AG09309 (cell line): ENCODE measurements around the gene PLXNA2.

ENCODE experiments used
- DNase-seq: peaks from one replicate; pipeline ENCODE4 v3.0.0-alpha.2; 2010; ENCODE audit warnings: low read depth
- H3K4me3 ChIP-seq: 2 replicates; pipeline ENCODE4 v1.5.1; 2011; ENCODE audit warnings: mild to moderate bottlenecking, low read depth, low read length, moderate library complexity; ENCODE audit not compliant: control insufficient read depth
- CTCF ChIP-seq: IDR thresholded peaks from 2 replicates; pipeline ENCODE4 v1.5.1; 2011; ENCODE audit warnings: mild to moderate bottlenecking, low read depth, low read length, inconsistent platforms; ENCODE audit not compliant: insufficient read depth, control insufficient read depth; ENCODE audit errors: missing control alignments

PLXNA2 gene

GRCh38 chr1:208151728-208152598 is 92.2 kb downstream of the PLXNA2 start:
- no peak overlapping the region for H3K4me3 ChIP-seq
- no peak for TF ChIP-seq CTCF
- DNase-seq, result no peak

DNA sequence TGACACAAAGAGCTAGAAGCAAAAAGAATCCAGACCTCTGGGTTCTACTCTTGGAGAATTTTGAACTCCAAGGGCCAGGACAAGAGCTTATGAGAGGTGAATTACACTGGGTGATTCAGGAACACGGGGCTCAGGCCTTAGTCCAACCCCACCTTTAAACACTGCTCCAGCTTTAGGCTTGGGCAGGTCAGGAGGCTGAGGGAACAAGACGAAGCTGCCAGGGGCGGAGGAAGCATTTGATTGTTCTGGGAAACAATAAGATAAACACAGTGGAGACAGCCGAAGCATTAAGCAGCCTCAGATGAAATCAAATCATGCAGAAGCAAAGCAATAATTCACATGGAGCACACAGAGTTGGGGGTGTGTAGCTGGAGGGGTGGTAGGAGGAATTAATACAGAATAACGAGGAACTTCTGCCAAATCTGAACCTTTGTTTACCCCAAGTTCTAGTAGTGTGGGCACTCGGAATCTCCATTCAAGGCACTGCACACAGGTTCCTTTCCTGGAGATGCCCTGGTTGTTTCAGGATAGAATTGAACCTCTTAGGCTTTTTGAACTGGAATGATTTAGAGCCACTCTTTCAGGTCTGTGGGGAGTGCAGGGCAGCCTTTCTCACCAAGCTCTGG is 93.2 kb downstream of the PLXNA2 start:
- no peak overlapping the region for H3K4me3 ChIP-seq
- no peak for TF ChIP-seq CTCF
- no peak for DNase-seq

GRCh38 chr1:208149776-208150514 is 94.2 kb downstream of the PLXNA2 start:
- no peak for TF ChIP-seq CTCF
- H3K4me3 ChIP-seq, result no peak overlapping the region
- no peak for DNase-seq

DNA sequence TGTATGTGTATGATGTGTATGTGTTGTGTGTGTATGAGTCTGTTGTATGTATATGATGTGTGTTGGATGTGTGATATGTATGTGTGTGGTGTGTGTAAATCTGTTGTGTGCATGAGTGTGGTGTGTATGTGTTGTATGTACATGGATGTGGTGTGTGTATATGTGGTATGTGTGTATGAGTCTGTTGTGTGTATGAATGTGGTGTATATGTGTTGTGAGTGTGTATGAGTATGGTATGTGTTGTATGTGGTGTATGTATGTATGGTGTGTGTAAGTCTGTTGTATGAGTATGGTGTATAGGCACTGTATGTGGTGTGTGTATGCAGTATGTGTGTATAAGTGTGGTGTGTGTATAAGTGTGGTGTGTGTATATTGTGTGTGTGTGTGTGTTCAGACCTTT is 95.0 kb downstream of the PLXNA2 start:
- no peak for TF ChIP-seq CTCF
- no peak for DNase-seq
- H3K4me3 ChIP-seq, result no peak overlapping the region

DNA sequence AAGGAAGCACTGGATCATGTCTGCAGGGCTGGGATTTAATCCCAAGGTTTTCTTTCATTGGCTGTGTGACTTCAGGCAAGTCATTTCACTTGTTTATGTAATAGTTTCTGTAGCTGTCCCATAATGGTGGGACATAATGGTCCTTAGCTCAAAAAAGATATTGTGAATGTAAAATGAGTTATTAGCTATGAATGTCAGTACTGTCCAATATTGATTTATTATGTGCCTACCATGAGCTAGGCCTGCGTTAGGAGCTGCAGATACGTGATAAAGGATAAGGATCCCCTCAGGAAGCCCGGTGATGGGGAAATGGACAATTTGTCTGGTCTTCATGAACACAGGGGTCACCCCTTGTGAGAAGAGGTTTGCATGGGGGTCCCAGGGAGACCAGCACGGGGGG is 95.8 kb downstream of the PLXNA2 start:
- DNase-seq, result no peak
- TF ChIP-seq CTCF, result no peak
- no peak overlapping the region for H3K4me3 ChIP-seq

DNA sequence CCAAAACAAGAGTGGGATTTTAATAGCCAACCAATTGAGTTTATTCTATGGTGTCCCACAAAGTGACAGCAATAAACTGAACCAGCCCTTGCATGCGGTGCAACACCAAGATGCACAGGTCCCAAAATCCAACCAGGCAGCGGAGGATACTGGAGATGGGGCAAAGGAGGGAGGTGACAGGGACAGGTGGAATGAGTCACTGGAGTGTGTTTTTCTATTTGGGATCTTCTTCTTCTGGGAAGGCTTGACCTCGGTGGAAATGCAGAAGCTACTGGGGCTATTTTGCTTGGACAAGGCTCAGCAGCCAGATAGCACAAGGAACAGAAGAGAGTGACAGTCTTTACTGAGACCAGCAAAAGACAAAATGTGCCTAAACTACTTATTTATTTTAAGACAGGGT is 97.5 kb downstream of the PLXNA2 start:
- no peak for DNase-seq
- H3K4me3 ChIP-seq, result no peak overlapping the region
- no peak for TF ChIP-seq CTCF
